GM21515 (cell line): ENCODE data around the gene PDE6C.

Experiments
- ATAC-seq: cut with Tn5 transposase; IDR thresholded peaks from one replicate; pipeline ENCODE4 v1.9.1; 2021; ENCODE audit not compliant: unreplicated experiment

PDE6C gene

DNA sequence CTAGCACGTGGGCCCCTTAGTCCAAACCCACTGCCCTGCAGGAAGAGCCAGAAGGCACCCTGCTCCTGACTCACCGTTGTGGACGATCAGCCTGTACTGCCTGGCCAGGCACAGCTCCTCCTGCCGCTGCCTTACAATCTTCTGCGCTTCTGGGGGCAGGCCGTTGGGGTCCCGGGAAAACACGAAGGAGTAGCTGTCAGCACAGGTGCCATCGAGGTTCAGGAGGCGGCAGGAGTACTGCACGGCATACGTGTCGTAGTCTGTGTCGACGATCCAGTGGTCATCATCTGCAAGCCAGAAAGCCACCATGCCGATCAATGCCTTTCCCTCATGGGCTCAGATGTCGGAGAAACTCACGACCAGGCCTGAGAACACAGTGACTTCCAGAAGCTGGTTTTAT, 18.6 kb upstream of the PDE6C start:
- ATAC-seq: no peak

- ATAC-seq: no peak
Measured at GRCh38 chr10:93594518-93594917, 17.8 kb upstream of the PDE6C start.

DNA sequence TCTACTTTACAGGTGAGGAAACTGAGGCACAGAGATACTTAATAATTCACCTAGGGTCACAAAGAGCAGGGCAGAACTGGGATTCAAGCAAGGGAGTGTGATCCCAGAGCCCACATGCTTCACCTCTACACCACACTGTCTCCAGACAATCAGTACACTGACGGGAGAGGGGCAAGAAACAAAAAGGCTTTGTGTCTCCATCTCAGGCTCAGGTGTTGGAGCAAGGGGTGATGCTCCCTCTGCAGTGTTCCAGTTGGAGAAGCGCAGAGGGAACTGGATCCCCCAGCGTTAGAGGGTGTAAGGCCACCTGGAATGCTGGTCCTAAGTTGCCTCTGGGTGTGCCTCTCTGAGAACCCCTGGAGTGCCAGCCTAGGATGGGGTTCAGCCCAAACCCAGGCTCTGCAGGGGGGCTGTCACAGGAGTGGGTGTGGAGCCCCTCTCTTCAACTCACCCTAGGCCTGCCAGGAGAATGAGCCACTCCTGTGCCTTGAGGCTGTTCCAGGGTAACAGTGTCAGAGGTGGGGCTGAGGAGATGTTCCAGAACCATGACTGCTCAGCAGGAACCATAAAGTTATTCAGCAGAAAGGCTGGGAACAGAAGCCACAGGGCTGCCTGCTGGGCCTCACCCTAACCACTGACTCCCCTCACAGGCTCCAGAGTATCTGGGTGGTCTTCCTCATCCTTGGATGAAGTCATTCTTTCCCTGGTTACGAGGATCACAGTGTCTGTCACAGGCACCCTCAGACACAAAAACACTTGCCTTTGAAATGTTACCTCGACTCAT, 16.8 kb upstream of the PDE6C start:
- ATAC-seq: no peak

GRCh38 chr10:93596539-93596938, 15.8 kb upstream of the PDE6C start:
- no peak for ATAC-seq

DNA sequence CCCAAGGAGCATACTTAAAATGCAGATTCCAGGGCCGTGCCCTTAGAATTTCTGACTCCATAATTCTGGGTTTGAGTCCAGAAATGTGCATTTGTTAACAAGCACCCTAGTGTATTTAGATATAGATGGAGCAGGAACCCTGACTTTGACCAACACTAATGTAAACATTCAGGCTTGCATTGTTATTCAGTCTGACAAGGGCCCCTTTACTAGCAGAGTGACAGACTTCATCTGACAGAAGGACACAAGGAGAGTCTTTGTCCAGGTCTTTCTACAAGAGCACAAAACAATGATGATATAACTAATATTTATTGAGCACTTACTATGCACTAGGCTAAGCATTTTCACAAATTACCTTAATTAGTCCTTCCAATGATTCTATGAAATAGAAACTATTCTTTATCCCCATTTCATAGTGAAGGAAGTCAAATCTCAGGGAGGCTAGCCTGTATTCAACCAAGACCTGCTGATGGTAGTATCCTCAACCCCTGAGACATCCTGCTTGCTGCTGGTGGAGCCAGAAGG, 15.2 kb upstream of the PDE6C start:
- ATAC-seq: no peak

GRCh38 chr10:93598157-93598556, 14.2 kb upstream of the PDE6C start:
- no peak for ATAC-seq

GRCh38 chr10:93599335-93599734, 13.0 kb upstream of the PDE6C start:
- no peak for ATAC-seq

DNA sequence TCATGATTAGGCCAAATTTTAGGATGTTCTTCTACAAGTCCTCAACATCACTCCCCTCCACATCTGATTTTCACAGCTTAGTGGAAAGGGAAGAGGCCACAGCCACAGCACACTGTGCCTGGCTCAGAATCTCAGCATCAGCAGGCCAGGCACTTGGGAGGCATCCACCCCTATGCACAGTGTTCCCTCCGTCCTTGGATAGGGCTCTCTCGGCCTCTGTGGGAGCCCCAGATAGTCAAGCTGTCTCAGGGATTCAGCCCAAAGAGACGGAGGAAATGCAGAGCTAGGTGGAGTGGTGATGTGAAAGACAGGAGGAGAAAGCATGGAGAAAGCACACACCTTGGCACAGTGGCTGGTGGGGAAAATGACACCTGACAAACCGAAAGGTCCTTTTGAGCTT, 12.6 kb upstream of the PDE6C start:
- ATAC-seq: no peak

DNA sequence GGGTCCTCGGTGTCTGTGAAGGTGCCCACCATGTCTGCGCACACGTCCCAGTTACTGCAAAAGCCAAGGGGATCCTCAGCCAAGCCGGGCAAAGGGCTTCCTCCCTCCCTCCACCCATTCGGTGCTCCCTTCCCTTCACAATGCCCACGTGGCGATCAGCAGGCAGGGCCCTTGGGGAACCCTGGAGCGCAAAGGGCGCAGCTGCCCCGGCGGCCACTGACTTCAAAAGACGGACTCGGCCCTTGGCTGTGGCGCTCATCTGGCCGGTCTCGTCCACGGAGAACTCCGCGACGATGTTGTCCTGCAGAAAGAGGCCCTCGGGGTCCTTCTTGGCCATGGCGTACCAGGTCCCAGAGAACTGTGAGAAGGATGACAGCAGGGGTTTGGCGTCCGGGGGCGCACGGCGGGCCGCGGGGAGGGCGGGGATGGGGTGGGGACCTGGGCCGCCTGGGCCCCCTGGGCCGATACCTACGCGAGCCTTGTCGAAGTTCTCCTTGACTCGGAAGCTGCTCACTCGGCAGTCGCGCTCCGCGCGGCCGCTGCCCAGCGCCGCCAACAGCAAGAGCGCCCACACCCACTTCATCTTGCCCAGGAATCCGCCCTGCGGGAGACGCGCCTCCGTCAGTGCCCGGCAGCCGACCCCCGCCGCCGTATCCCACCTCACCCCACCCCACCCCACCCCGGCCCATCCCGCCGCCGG, 11.7 kb upstream of the PDE6C start:
- ATAC-seq: no peak

DNA sequence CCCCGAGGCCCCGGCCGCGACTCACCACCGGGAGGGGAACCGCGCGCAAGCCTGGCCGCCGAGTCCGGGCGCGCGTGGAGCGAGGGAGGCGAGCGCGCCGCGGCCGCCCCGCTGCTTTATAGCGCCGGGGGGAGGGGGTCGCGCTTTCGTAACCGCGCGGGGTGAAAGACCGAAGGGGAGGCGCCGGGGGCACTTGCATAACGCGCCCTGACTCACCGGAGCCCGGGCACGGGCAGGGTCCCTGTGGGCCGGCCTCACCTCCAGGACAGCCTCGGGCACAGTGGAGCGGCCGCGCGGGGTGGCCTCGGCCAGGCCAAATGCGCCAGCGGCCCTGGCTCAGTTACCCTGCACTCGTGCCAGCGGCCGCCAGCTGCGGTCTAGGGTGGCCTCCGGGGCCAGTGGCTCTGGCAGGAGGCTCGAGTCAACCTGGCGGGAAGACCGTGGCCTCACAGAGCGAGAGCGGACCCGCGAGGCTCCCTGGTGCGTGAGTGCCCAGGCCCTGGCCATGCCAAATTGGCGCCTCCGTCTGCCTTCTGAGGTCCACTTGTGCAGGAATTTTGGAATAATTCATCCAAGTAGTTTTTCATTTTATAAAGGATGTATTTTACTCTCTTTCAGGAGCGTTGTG, 11.1 kb upstream of the PDE6C start, which contains the start of gene RBP4:
Gene RBP4 (minus strand): TSS at position 90 of the 628 bp plus-strand sequence. CDS start 207 bp downstream, outside the sequence.
- no peak for ATAC-seq

- no peak for ATAC-seq
Measured at GRCh38 chr10:93601774-93602162, 10.6 kb upstream of the PDE6C start.

- no peak for ATAC-seq
Measured at GRCh38 chr10:93603023-93603422, 9.3 kb upstream of the PDE6C start.

DNA sequence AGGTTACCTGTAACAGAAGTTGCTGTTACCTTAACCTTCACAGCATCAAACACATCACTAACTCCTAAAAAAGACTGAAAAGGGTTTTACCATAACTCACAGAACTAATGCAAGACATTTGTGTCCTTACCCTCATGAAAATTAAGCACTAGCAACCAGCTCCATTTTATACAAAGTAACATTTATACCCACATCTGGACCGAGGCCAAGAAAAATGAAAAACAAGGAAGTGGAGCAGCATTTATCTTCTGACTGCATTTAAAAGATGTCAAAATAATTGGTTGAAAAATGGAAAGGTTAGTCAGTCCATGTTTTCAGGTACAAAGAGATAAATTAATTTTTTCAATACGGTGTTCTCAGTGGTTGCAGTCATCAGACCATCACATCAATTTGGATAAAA, 8.2 kb upstream of the PDE6C start:
- no peak for ATAC-seq

DNA sequence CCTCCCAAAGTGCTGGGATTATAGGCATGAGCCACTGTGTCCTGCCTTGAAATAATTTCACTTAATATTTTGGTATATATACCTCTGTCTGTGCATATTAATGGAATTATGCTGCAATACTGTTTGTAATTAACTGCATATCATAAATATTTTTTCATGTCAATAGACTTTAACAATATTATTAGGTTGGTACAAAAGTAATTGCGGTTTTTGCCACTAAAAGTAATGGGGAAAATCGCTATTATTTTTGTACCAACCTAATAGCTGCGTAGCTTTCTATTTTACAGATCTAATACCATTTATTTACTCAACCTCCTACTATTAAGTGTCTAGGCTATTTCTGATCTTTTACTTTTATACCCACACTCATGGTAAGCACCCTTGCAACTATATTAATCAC, 3.9 kb upstream of the PDE6C start:
- ATAC-seq: no peak

- no peak for ATAC-seq
Measured at GRCh38 chr10:93613126-93613525, 789 bp downstream of the PDE6C start.

- ATAC-seq: no peak
Measured at GRCh38 chr10:93614101-93614825, 1.9 kb downstream of the PDE6C start.

GRCh38 chr10:93615576-93616235, 3.4 kb downstream of the PDE6C start:
- no peak for ATAC-seq

- ATAC-seq: no peak
Measured at GRCh38 chr10:93620925-93621324, 8.6 kb downstream of the PDE6C start.

GRCh38 chr10:93622942-93623341, 10.6 kb downstream of the PDE6C start:
- ATAC-seq: no peak

- no peak for ATAC-seq
Measured at GRCh38 chr10:93628858-93629257, 16.5 kb downstream of the PDE6C start.
